CD4-positive, alpha-beta T cell treated with Interleukin-10 for 1 hour (primary cell): ENCODE data around the gene CDKL5.

ENCODE experiments used
- DNase-seq: peaks from one replicate; pipeline ENCODE4 v3.0.0-alpha.2; 2020

The CDKL5 gene

DNA sequence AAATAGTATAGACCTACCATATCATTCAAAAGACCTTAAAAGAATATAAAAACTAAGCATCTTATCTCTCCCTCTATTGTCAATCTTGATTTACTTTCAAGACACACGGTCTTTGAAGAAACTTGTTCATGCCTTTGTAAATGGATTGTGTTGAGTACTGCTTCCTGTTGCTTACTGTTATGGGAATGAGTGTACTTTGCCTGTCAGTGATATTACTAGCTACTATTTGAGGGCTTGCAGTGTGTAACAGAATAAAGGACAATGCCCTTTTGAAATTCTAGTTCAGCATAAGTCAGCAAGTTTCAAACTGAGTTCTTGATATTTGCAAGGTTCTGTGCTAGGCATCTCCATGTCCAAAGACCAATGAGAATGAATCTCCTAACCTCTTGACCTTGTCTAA, 36.0 kb downstream of the CDKL5 start:
- no peak for DNase-seq

DNA sequence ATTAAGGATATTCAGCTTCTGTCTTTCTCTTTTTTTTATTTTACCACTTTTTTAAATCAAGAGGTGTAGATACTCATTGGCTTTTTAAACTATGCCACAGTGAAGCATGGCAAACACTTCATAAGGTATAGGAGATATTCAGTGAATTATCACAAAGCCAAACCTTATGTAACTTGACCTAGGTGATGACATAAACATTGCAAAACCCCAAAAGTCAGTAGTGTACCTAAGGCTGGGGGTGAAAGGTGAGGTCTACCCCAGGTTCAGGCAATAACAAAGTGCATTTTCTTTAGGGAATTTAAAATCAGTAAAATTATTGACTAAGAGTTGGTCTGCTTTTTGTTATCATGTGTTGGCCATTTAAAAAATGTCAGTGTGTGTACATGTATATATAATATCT, 39.1 kb downstream of the CDKL5 start:
- no peak for DNase-seq

DNA sequence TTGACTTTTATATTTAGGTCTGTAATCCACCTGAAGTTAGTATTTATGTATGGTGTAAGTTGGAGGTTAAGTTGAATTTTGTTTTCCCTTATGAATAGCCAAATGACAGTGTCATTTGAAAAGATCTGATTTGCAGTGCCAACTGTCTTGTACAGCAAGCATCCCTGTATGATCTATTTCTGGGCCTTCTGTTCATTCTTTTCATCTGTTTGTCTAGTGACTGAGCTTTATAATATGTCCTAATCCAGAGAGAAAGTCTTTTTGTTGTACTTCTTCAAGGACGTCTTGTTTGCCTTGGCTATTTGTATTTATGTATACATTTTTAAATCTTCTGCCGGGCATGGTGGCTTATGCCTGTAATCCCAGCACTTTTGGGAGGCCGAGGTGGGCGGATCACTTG, 39.6 kb downstream of the CDKL5 start:
- DNase-seq = no peak

DNA sequence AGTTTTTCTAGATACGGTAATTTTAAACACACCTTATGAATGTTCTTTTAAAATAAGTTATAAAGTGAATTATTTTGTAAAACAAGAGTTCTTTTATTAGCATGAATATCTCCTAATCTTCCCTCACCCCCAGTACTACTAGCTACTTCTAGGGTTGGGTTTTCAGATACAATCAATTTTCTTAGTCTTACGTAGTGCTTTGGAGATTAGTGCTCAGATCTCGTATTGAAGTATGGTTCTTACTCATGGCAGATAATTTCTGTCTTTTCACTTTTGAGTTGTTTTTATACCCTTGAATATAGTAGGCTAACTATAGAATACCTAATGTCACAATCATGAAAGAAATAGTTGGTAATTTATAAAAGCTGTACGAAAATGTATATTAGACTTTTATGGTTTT, 43.2 kb downstream of the CDKL5 start:
- DNase-seq = no peak

DNA sequence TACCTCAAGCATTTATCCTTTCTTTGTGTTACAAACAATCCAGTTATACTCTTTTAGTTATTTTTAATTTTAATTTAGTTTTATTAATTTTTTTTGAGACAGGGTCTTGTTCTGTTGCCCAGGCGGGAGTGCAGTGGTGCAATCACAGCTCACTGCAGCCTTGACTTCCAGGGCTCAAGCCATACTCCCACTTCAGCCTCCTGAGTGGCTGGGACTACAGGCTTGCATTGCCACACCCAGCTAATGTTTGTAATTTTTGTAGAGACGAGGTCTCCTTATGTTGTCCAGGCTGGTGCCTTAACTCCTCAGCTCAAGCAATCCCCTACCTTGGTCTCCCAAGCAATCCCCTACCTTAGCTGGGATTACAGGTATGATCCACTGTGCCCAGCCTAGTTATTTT, 45.9 kb downstream of the CDKL5 start:
- no peak for DNase-seq

DNA sequence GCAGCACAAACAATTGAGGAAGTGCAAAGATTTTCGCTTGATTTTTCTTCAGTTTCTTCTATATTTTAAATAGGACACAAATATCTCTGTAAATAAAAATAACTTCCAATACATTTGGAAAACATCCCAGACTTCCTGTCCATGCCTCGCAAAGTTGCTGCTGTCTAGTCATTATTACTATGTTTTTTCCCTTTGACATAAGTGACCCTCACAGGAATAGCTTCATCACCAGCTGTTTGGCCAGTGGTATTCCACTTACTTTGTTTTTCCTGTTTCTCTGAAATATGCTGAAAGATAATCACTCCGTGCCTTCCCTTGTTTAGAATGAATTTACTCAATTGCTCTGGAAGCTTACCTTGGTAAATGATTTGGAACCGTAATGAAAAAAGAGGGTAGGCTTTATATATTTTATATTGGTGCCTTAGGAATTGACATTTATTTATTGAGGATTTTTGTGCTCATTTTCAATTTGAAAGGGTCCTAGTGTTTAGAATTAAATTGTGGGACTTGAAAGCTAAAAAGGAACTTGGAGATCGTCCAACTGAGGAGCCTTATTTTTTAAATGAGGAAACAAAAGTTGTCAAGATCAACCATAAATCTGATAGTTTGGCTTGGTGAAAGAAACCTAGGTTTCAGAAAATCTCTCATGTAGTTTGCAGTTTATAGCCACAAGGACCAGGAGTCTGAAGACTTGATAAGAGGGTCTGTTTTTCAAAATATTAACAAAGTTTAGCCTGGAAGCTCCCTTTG, 65.6 kb downstream of the CDKL5 start:
- no peak for DNase-seq

DNA sequence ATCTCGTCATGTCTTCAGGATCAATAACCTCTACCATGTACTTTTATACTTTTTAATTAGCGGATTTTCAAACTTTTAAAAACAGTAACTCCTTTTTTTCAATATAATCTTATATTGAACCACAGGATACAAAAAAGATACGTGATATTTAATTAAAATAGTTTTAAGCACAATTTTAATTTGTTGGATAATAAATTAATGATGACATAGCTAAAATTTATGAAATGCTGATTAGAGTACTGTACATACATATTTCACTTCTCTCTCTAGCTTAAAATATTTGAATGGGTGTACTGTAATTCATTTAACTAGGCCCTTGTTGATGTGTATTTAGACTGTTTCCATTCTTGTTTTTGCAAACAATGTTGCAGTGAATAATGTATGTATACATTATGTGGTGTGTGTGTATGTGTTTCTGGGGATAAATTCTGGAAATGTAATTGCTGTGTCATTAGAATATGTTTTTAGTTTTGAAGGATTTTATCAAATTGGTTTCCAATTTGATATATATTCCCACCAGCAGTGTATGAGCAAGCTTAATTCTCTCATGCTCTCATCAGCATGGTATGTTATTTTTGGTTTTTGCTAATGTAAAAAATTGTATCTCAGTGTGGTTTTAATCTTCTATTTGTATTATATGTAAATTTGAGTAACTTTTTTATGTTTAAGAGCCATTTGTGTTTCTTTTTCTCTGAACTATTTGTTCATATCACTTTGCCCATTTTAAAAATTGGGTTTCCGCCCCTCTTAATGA, 66.4 kb downstream of the CDKL5 start:
- no peak for DNase-seq

DNA sequence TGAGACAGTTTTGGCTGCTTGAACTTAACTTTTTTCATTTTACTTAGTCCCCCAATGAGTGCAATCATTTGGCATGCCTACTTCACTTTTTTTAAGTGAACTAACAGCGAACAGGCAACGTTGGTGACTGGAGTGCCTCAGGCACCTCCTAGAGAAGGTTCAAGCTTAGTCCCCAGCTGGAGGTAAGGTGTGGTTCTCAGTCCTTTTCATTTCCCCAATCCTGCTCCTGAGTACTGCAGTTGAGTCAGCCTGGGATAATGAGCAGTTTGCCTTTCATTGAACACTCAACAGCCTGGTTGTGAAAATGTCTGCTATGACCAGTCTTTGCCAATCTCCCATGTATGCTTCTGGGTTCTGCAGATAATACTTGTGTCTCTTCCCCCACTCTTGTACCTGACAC, 109.5 kb downstream of the CDKL5 start:
- no peak for DNase-seq

DNA sequence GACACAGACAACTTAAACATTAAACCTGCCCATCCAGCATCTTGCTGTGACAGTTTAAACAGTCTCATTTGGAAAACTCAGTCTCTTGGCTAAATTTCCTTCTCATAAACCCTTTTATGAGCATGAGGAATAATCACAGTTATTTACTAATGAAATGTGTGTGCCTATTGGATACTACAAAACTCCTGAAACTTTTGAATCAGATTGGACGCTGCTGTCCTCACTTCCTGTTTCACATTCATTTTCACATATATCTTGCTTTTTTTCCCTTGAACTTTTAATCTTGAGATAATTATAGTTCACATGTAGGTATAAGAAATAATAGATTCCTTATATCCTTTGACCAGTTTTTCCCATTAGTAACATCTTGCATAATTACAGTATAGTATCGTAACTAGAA, 111.7 kb downstream of the CDKL5 start:
- DNase-seq = no peak

DNA sequence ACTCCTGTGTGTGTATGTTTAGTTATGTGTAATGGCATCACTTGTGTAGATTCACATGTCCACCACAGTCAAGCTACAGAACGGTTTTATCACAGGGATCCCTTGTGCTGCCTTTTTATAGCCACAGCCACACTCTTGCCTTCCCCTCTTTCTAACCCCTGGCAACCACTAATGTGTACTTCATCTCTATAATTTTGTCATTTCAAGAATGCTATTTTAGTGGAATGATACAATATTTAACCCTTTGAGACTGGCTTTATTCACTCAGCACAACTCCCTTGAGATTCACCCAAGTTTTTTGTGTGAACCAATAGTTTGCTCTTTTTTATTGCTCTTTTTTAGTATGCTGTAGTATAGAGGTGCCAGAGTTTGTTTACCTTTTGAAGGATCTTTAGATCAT, 112.1 kb downstream of the CDKL5 start:
- DNase-seq = no peak

DNA sequence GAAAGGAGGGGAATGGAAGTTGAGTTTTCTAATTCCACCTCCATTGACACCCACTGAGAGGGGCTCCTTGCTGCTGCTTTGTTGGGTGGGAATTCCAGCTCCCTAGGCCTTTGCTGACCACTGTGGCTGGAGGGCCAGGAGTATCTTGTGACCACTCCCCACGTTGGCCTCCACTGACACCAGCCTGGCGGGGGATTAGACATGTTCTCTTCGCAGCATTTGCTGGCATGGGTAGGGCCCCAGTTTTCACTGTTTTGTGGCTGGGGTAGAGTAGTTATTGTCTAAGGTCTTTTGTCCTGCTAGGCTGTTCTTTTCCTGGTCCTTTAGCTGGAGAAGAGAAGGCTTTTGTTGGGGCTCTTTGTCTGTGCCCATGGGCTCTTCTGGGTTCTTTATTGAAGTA, 116.7 kb downstream of the CDKL5 start:
- DNase-seq = no peak

DNA sequence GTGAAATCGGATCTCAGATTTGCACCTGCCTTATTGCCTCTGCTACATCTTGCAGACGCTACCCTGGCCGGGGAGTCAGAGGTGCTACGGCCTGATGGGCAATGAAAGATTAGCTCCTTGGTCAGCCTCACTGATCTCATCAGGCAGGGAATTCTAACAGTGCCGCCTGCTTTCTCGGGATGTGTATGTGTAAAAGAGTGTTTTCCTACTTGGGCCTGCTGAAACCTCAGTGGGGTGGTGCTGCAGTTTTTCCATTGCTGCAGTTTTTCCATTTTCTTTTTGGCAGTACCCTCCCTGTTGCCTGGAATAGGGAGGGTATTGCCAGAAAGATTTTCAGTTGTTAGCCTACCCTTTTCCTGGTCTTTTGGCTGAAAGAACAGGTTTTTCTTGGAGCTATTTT, 117.5 kb downstream of the CDKL5 start:
- no peak for DNase-seq

DNA sequence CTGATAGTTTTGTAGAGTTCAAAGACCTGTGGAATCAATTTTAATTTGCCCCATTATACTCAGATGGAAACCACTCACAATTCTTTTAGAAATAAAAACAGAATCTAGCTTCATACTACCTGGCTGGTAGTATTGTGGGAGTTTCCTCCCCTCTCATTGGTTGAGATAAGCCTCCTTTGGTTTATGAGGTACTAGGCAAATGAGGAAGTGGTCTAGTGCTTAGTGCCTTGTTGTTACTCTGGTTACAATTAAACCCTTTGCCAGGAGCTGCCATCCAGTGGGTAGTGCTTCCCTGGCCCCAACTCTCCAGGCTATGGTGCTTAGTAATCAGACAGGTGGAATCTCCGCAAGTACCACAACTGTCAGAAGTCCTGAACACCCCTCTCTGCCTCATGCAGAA, 118.3 kb downstream of the CDKL5 start:
- DNase-seq = no peak

DNA sequence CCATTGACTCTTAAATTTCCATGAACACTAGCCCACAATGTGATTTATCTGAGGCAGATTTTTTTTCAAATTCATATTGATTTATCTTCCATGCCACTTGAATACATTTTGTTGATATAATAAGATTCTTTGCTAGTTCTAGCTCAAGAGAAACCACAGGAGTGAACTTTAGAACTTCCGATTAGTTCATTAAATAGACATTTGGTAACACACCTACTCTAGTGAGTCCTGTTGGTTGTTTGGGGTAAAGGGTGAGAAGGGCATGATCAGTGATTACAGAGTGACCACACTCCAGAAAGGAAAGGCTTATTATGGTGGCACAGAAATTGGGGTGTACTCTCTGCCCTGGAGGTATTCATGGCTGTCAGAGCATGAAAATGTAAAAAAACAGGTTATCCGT, 120.4 kb downstream of the CDKL5 start:
- DNase-seq = no peak

DNA sequence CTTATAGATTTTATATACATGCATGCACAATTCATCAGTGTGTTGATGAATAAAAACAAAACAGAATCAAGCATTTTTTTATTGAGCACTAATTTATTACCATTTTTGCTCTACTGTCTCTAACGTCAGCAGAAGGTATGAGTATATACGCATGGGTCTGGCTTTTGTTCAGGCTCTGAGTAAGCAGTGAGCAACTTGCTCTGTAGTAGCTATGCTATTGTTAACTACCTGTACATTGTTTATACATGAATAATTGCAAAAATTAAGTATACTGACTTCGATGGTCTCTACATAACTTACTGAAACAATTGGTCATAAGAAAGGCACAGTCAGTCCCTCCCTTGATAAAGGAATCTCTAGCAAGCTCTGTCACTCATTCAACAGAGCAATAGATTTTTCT, 123.6 kb downstream of the CDKL5 start:
- DNase-seq = no peak

DNA sequence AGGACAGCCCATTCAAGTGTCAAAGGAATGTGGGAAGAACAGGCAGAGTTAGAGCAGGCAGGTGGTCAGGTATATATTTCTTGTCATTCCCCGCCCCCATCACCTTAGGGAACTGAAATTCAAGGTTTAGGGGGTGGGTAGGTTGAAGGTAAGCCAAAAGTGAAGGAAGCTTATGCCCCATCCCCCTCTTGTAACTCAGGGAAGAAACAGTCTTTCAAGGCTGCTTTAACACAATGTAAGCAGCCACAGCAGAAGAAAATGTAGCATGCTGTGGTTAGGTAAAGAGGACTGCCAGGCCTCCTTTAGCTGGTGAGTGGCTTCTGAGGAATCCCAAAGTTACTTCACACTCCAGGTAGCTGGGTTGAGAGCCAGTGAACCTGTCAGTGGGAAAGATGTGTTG, 124.2 kb downstream of the CDKL5 start:
- no peak for DNase-seq

DNA sequence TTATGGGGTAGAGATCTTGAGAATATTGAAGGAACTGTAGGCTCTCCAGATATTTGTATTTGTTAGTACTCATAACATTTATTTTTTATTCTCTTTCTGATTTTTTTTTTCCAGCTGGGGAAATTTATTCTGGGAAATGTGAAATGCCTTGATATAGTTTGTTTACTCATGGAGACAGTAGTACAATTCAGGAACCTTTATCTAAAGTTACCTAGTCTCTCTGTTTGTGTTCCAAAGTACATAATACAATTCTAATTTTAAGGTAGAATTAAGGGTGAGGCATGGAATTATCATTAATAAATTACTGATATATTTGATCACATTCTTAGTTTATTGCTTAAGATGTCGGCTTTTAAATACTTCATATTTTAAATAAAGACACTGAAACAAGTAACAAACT, 132.5 kb downstream of the CDKL5 start:
- no peak for DNase-seq

DNA sequence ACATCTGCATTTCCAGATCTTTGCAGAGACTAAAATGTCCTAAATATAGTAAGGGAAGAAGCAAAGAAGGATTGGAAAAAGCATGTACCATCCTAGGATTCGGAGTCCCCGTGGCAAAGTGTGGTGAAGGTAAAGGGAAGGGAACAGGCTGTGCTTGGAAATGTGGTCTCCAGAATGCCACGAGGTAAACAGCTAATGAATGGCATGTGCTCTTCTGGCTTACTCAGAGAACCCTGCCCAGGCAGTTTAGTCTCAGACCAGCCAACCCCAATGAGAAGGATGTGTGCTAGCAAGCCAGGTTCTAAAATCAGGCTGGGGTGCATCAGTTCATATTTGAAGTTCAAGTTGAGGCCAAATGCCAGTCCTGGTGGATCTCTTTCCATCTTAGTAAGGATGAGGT, 133.4 kb downstream of the CDKL5 start:
- no peak for DNase-seq

DNA sequence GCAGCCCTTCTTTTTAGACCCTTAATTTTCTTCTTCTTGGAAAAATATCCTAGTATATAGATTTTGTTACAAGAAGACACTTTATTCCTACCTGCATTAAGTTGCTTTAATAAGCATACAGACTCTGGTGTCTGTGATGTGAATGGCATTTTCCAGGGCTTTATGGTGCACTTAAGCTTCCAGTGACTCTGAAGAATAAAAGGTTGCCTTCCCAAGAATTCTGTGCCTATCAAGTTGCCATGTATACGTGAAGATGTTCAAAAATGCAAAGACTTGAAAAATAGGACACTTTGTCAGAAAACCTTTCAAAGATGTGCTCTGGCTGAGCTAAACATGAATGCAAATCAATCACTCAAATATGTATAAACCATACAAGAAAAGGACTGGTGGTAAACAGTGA, 135.6 kb downstream of the CDKL5 start:
- no peak for DNase-seq

DNA sequence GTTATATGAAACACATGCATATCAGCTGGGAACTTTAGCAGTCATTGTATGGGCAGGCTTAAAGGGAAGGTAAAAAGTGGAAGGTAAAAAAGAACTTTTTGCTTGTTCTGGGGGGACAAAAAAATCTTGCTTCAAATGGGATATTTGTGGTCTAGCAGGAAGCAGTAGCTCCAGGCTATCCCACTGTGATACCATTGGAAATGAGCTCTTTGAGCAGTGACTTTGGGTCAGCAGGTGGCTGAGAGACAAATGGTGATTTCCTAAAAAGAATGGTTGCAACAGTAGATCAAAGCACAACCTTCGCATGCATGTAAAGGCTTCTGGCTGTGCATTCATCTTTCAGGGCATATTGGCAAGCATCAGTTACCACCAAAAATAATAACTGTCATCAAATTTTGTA, 140.3 kb downstream of the CDKL5 start:
- DNase-seq = no peak

DNA sequence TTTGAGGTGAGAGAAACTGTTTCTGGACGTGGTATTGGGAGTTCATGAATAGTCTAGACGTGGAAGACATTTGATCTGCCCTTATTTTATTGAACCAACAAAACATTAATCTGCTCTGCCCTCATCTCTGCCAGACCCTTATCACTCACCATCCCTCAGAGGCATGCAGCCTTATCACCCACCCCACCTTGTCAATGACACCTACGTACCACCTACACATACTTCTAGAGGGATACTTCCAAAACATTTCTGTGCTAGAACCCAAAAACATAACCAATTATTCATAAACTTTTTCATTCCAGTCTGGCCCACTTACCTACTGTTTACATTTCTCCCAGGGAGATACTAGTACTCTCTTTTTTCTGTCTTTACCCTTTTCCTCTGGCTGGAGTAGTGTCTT, 141.3 kb downstream of the CDKL5 start:
- DNase-seq = no peak

DNA sequence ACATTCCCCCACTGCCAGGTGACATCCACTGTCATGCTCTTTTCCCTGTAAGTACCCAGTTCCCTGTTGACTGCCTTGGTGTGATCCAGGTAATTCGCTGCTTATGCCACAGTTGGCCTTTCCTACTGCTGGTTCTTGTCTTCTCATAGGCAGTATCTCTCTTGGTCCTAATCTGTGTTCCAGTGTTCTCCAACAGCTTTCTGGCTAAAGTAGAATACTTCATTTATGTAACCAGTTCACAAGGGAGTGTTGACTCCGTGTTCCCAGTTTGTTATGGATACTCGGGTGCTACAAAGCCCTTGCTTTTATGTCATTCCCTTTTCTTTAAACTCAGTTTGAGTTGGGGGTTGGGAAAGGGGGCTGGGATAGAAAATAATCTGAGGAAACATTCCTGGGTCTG, 148.1 kb downstream of the CDKL5 start:
- DNase-seq = no peak

DNA sequence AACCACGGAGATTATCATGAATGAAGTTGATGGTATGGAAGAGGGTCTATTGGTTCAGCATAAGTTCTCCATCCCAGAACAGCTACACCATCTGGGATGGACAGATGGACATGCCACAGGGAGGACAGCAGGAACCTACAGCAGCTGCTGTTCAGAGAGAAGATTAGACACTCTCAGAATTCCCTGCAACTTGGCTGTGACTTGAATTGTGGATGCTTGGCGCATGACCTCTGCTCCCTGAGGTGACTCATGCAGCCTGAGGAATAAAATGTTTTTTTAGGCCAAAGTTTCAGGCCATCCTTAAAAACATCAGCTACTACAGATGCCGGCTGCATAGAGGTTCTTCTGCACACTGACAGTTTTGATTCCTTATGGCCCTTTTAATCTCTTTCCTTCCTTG, 149.2 kb downstream of the CDKL5 start:
- no peak for DNase-seq

DNA sequence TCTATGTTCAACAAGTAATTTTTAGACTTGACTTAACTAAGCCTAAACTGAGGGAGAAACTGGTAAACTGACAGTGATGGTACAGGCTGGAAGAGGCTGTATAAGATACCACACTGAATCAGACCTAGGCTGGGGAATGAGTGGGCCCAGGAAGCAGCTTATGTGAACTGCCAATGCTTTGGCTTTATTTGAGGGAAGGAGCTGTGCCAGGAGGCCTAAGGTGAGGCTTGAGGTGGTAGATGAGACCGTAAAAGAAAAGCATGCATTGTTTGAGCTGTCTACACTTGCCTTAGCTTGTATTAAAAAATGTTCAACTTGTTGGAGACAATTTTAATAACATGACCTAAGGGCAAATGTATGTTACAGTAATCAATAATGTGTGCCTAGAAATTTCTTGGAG, 150.3 kb downstream of the CDKL5 start:
- no peak for DNase-seq

DNA sequence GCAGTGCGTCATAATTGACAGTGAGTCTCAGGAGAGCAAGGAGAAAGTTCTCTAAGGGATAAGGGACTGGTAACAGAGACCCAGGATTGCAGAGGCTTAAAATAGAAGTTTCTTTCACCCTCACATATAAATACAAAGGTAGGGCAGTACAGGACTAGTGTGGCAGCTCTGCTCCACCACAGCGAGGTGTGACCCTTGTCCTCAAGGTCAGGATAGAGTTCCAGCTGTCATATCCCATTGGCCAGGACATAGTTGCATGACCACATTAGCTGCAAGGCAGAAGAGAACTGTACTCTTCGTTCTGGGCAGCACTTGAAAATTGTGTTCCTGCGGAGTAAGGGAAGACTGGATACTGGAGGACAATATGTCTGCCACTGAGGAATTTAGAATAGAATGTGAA, 152.0 kb downstream of the CDKL5 start:
- no peak for DNase-seq
